ENCODE results near the gene PPM1A.

PPM1A gene

GRCh38 chr14:60204843-60205774 lies 43.9 kb upstream of the PPM1A start:
- no peak for DNase-seq (ENCODE audit: low spot score)
- Histone ChIP-seq H3K4me2 (ENCODE audit: insufficient read depth, low read length, poor library complexity, severe bottlenecking) (no peak overlapping the region), H3K18ac (ENCODE audit: low read length) (no peak overlapping the region), H4K91ac (ENCODE audit: low read depth, low read length, poor library complexity) (no peak overlapping the region), H2BK12ac (ENCODE audit: low read length) (no peak overlapping the region), H3K79me1 (ENCODE audit: low read depth, low read length) (no peaks in the 10 kb centered on the region), H4K8ac (ENCODE audit: low read depth, low read length) (no peak overlapping the region), H3K9me3 (replicated peaks in 1 of 2; ENCODE audit: control insufficient read depth in 2 of 2, insufficient read depth in 1 of 2, low read depth in 1 of 2, low read length in 2 of 2) (no peaks in the 10 kb centered on the region), H3K27me3 (ENCODE audit: control insufficient read depth in 3 of 3, insufficient read depth in 3 of 3, low read depth in 1 of 3, low read length in 3 of 3) (peaks cover 0 to 11% (median 0%) of the 10 kb centered on the region in 3 experiments), H2BK120ac (ENCODE audit: low read depth, low read length) (no peak overlapping the region), H3K14ac (ENCODE audit: low read length) (no peak overlapping the region), H3K4me1 (ENCODE audit: control insufficient read depth in 2 of 2, insufficient read depth in 1 of 2, low read depth in 1 of 2, low read length in 2 of 2) (peaks cover 0 to 8% of the 10 kb centered on the region in 2 donors), H2AFZ (ENCODE audit: low read length) (no peak overlapping the region), H3K27ac (replicated peaks; ENCODE audit: low read length) (no peak overlapping the region), H2BK5ac (ENCODE audit: low read length) (no peak overlapping the region), H3K36me3 (replicated peaks in 1 of 2; ENCODE audit: control insufficient read depth in 2 of 2, insufficient read depth in 2 of 2, low read length in 2 of 2) (no peaks in the 10 kb centered on the region), H3K9ac (ENCODE audit: low read depth, low read length, poor library complexity) (no peak overlapping the region), H3K23ac (ENCODE audit: low read depth, low read length, poor library complexity) (no peak overlapping the region), H3K4me3 (ENCODE audit: low read length in 2 of 2) (no peak overlapping the region), H3K4ac (ENCODE audit: low read length) (no peak overlapping the region), H2AK5ac (ENCODE audit: low read depth, low read length) (no peak overlapping the region), H2BK15ac (ENCODE audit: low read length) (no peak overlapping the region)
- WGBS, 2 donors (ENCODE audit: extremely low coverage in 2 of 2, insufficient read length in 2 of 2, insufficient replicate concordance in 1 of 2), result no CpG with 5 or more reads among the region's 6 CpGs

GRCh38 chr14:60206249-60206670 lies 42.8 kb upstream of the PPM1A start:
- WGBS, 2 donors (ENCODE audit: extremely low coverage in 2 of 2, insufficient read length in 2 of 2, insufficient replicate concordance in 1 of 2), result no CpG with 5 or more reads among the region's 7 CpGs
- no peak for DNase-seq (ENCODE audit: low spot score)
- Histone ChIP-seq H3K4ac (ENCODE audit: low read length) (no peak overlapping the region), H2BK120ac (ENCODE audit: low read depth, low read length) (no peak overlapping the region), H2AFZ (ENCODE audit: low read length) (no peak overlapping the region), H3K4me2 (ENCODE audit: insufficient read depth, low read length, poor library complexity, severe bottlenecking) (no peak overlapping the region), H3K27me3 (ENCODE audit: control insufficient read depth in 3 of 3, insufficient read depth in 3 of 3, low read depth in 1 of 3, low read length in 3 of 3) (peaks cover 0 to 11% (median 0%) of the 10 kb centered on the region in 3 experiments), H3K36me3 (replicated peaks in 1 of 2; ENCODE audit: control insufficient read depth in 2 of 2, insufficient read depth in 2 of 2, low read length in 2 of 2) (no peaks in the 10 kb centered on the region), H4K8ac (ENCODE audit: low read depth, low read length) (no peak overlapping the region), H3K14ac (ENCODE audit: low read length) (no peak overlapping the region), H2BK5ac (ENCODE audit: low read length) (no peak overlapping the region), H3K18ac (ENCODE audit: low read length) (no peak overlapping the region), H3K4me3 (ENCODE audit: low read length in 2 of 2) (no peak overlapping the region), H3K9me3 (replicated peaks in 1 of 2; ENCODE audit: control insufficient read depth in 2 of 2, insufficient read depth in 1 of 2, low read depth in 1 of 2, low read length in 2 of 2) (no peaks in the 10 kb centered on the region), H3K23ac (ENCODE audit: low read depth, low read length, poor library complexity) (no peak overlapping the region), H3K9ac (ENCODE audit: low read depth, low read length, poor library complexity) (no peak overlapping the region), H2BK15ac (ENCODE audit: low read length) (no peak overlapping the region), H2BK12ac (ENCODE audit: low read length) (no peak overlapping the region), H4K91ac (ENCODE audit: low read depth, low read length, poor library complexity) (no peak overlapping the region), H2AK5ac (ENCODE audit: low read depth, low read length) (no peak overlapping the region), H3K4me1 (ENCODE audit: control insufficient read depth in 2 of 2, insufficient read depth in 1 of 2, low read depth in 1 of 2, low read length in 2 of 2) (peaks cover 4 to 8% of the 10 kb centered on the region in 2 donors), H3K79me1 (ENCODE audit: low read depth, low read length) (no peaks in the 10 kb centered on the region), H3K27ac (replicated peaks; ENCODE audit: low read length) (no peak overlapping the region)

GRCh38 chr14:60206837-60207533 lies 42.0 kb upstream of the PPM1A start:
- DNase-seq (ENCODE audit: low spot score), result no peak

GRCh38 chr14:60210703-60211102 lies 38.3 kb upstream of the PPM1A start:
- H3K27ac ChIP-seq (replicated peaks; ENCODE audit: low read length), result no peak overlapping the region
- peaks cover 0 to 15% (median 0%) of the 10 kb centered on the region in 3 experiments for H3K27me3 ChIP-seq (ENCODE audit: control insufficient read depth in 3 of 3, insufficient read depth in 3 of 3, low read depth in 1 of 3, low read length in 3 of 3)
- no peak overlapping the region for H2BK15ac ChIP-seq (ENCODE audit: low read length)
- no peak overlapping the region for H2AK5ac ChIP-seq (ENCODE audit: low read depth, low read length)
- no peaks in the 10 kb centered on the region for H3K36me3 ChIP-seq (replicated peaks in 1 of 2; ENCODE audit: control insufficient read depth in 2 of 2, insufficient read depth in 2 of 2, low read length in 2 of 2)
- no peak overlapping the region for H3K9ac ChIP-seq (ENCODE audit: low read depth, low read length, poor library complexity)
- no peak overlapping the region for H2BK120ac ChIP-seq (ENCODE audit: low read depth, low read length)
- no CpG with 5 or more reads among the region's 1 CpG for WGBS, 2 donors (ENCODE audit: extremely low coverage in 2 of 2, insufficient read length in 2 of 2, insufficient replicate concordance in 1 of 2)
- no peak overlapping the region for H3K23ac ChIP-seq (ENCODE audit: low read depth, low read length, poor library complexity)
- H3K4me2 ChIP-seq (ENCODE audit: insufficient read depth, low read length, poor library complexity, severe bottlenecking), result no peak overlapping the region
- H3K18ac ChIP-seq (ENCODE audit: low read length), result no peak overlapping the region
- H2BK5ac ChIP-seq (ENCODE audit: low read length), result no peak overlapping the region
- no peaks in the 10 kb centered on the region for H3K9me3 ChIP-seq (replicated peaks in 1 of 2; ENCODE audit: control insufficient read depth in 2 of 2, insufficient read depth in 1 of 2, low read depth in 1 of 2, low read length in 2 of 2)
- H3K4me3 ChIP-seq (ENCODE audit: low read length in 2 of 2), result no peak overlapping the region
- H4K91ac ChIP-seq (ENCODE audit: low read depth, low read length, poor library complexity), result no peak overlapping the region
- peaks cover 0 to 5% of the 10 kb centered on the region in 2 donors for H3K4me1 ChIP-seq (ENCODE audit: control insufficient read depth in 2 of 2, insufficient read depth in 1 of 2, low read depth in 1 of 2, low read length in 2 of 2)
- H3K79me1 ChIP-seq (ENCODE audit: low read depth, low read length), result no peaks in the 10 kb centered on the region
- H3K4ac ChIP-seq (ENCODE audit: low read length), result no peak overlapping the region
- no peak overlapping the region for H2AFZ ChIP-seq (ENCODE audit: low read length)
- H2BK12ac ChIP-seq (ENCODE audit: low read length), result no peak overlapping the region
- DNase-seq (ENCODE audit: low spot score), result no peak
- H4K8ac ChIP-seq (ENCODE audit: low read depth, low read length), result no peak overlapping the region
- no peak overlapping the region for H3K14ac ChIP-seq (ENCODE audit: low read length)

More at GRCh38 chr14:60206837-60207533, 42.0 kb upstream of the PPM1A start:
- no peak overlapping the region for H4K91ac ChIP-seq (ENCODE audit: low read depth, low read length, poor library complexity)
- H3K4me2 ChIP-seq (ENCODE audit: insufficient read depth, low read length, poor library complexity, severe bottlenecking), result no peak overlapping the region
- no peak overlapping the region for H2AK5ac ChIP-seq (ENCODE audit: low read depth, low read length)
- H3K14ac ChIP-seq (ENCODE audit: low read length), result no peak overlapping the region
- no peak overlapping the region for H2BK5ac ChIP-seq (ENCODE audit: low read length)
- H2BK120ac ChIP-seq (ENCODE audit: low read depth, low read length), result no peak overlapping the region
- H3K4me3 ChIP-seq (ENCODE audit: low read length in 2 of 2), result no peak overlapping the region
- H3K4ac ChIP-seq (ENCODE audit: low read length), result no peak overlapping the region
- H2BK12ac ChIP-seq (ENCODE audit: low read length), result no peak overlapping the region
- peaks cover 0 to 11% (median 0%) of the 10 kb centered on the region in 3 experiments for H3K27me3 ChIP-seq (ENCODE audit: control insufficient read depth in 3 of 3, insufficient read depth in 3 of 3, low read depth in 1 of 3, low read length in 3 of 3)
- no peak overlapping the region for H3K27ac ChIP-seq (replicated peaks; ENCODE audit: low read length)
- H2BK15ac ChIP-seq (ENCODE audit: low read length), result no peak overlapping the region
- H3K9me3 ChIP-seq (replicated peaks in 1 of 2; ENCODE audit: control insufficient read depth in 2 of 2, insufficient read depth in 1 of 2, low read depth in 1 of 2, low read length in 2 of 2), result no peaks in the 10 kb centered on the region
- H3K79me1 ChIP-seq (ENCODE audit: low read depth, low read length), result no peaks in the 10 kb centered on the region
- H3K9ac ChIP-seq (ENCODE audit: low read depth, low read length, poor library complexity), result no peak overlapping the region
- no peak overlapping the region for H2AFZ ChIP-seq (ENCODE audit: low read length)
- H3K36me3 ChIP-seq (replicated peaks in 1 of 2; ENCODE audit: control insufficient read depth in 2 of 2, insufficient read depth in 2 of 2, low read length in 2 of 2), result no peaks in the 10 kb centered on the region
- no peak overlapping the region for H4K8ac ChIP-seq (ENCODE audit: low read depth, low read length)
- no CpG with 5 or more reads among the region's 6 CpGs for WGBS, 2 donors (ENCODE audit: extremely low coverage in 2 of 2, insufficient read length in 2 of 2, insufficient replicate concordance in 1 of 2)
- H3K4me1 ChIP-seq (ENCODE audit: control insufficient read depth in 2 of 2, insufficient read depth in 1 of 2, low read depth in 1 of 2, low read length in 2 of 2), result peaks cover 5 to 8% of the 10 kb centered on the region in 2 donors
- no peak overlapping the region for H3K23ac ChIP-seq (ENCODE audit: low read depth, low read length, poor library complexity)
- H3K18ac ChIP-seq (ENCODE audit: low read length), result no peak overlapping the region

Measured in neuronal stem cell (in vitro differentiated cells).